HG02642 (cell line): ENCODE results near the gene SECISBP2L.
A peak's percentile ranks its signal among the peaks of the same experiment; 100 is the strongest.

ENCODE experiments used
- ATAC-seq: cut with Tn5 transposase; IDR thresholded peaks from one replicate; pipeline ENCODE4 v1.9.1; 2021; ENCODE audit warnings: mild to moderate bottlenecking; ENCODE audit not compliant: unreplicated experiment, poor library complexity

Gene SECISBP2L

GRCh38 chr15:49060710-49061495 is 14.7 kb upstream of the SECISBP2L start:
- ATAC-seq: no peak

- no peak for ATAC-seq
Observed at GRCh38 chr15:49059491-49059890, 13.2 kb upstream of the SECISBP2L start.

GRCh38 chr15:49058559-49058958 is 12.3 kb upstream of the SECISBP2L start:
- ATAC-seq: no peak

- ATAC-seq: no peak
Observed at GRCh38 chr15:49055630-49056029, 9.4 kb upstream of the SECISBP2L start.

- ATAC-seq: no peak
Observed at GRCh38 chr15:49052662-49053061, 6.4 kb upstream of the SECISBP2L start.

- ATAC-seq: no peak
Observed at GRCh38 chr15:49047456-49047855, 1.2 kb upstream of the SECISBP2L start.

GRCh38 chr15:49045751-49046219 is 461 bp downstream of the SECISBP2L start:
- ATAC-seq: peak; percentile 50

GRCh38 chr15:49044766-49045606 is 1.3 kb downstream of the SECISBP2L start:
- peak; percentile 0 for ATAC-seq

- ATAC-seq: no peak
Observed at GRCh38 chr15:49044002-49044401, 2.2 kb downstream of the SECISBP2L start.

GRCh38 chr15:49042165-49042564 is 4.1 kb downstream of the SECISBP2L start:
- ATAC-seq: no peak

- no peak for ATAC-seq
Observed at GRCh38 chr15:49041426-49041825, 4.8 kb downstream of the SECISBP2L start.

GRCh38 chr15:49040151-49040550 is 6.1 kb downstream of the SECISBP2L start:
- ATAC-seq: no peak

- no peak for ATAC-seq
Observed at GRCh38 chr15:49038382-49038781, 7.9 kb downstream of the SECISBP2L start.

GRCh38 chr15:49037546-49037940 is 8.7 kb downstream of the SECISBP2L start:
- ATAC-seq: no peak

- ATAC-seq: no peak
Observed at GRCh38 chr15:49036650-49037545, 9.3 kb downstream of the SECISBP2L start.

GRCh38 chr15:49035825-49036224 is 10.4 kb downstream of the SECISBP2L start:
- ATAC-seq: no peak

GRCh38 chr15:49032601-49033145 is 13.6 kb downstream of the SECISBP2L start:
- ATAC-seq: no peak

GRCh38 chr15:49031804-49032203 is 14.4 kb downstream of the SECISBP2L start:
- ATAC-seq: no peak

GRCh38 chr15:49026700-49027099 is 19.5 kb downstream of the SECISBP2L start:
- ATAC-seq: no peak

GRCh38 chr15:49024840-49025239 is 21.4 kb downstream of the SECISBP2L start:
- ATAC-seq: peak; percentile 73
